Vagina (tissue), 2 donors: ENCODE results near the gene SKOR1.

Source experiments
- CTCF ChIP-seq, 3 experiments: fragments of 450-650 bp in 2 of 3; fragments of 200-600 bp in 1 of 3; sonication (generic) in 1 of 3; IDR thresholded peaks; one replicate each; pipeline ENCODE4 v1.5.1; 2017 to 2019; ENCODE audit warnings: antibody characterized with exemption in 3 of 3, mild to moderate bottlenecking in 2 of 3, moderate library complexity in 2 of 3
- POLR2A ChIP-seq, 2 donors: fragments of 450-650 bp; IDR thresholded peaks; one replicate each; pipeline ENCODE4 v1.6.1; 2017; ENCODE audit warnings: antibody characterized with exemption in 2 of 2, mild to moderate bottlenecking in 2 of 2, moderate library complexity in 2 of 2
- POLR2AphosphoS5 ChIP-seq, 2 donors: sonication (generic); formaldehyde crosslinking; IDR thresholded peaks; one replicate each; pipeline ENCODE4 v1.9.0; 2017; ENCODE audit warnings: antibody characterized with exemption in 2 of 2, mild to moderate bottlenecking in 2 of 2, low read depth in 1 of 2; ENCODE audit not compliant: insufficient read depth in 1 of 2

GRCh38 chr15:67836955-67837354, 11.6 kb downstream of the SKOR1 start:
- TF ChIP-seq CTCF (IDR thresholded peaks at IDR 0.05) (no peak), POLR2AphosphoS5 (IDR thresholded peaks at IDR 0.05; ENCODE audit: insufficient read depth in 1 of 2, low read depth in 1 of 2) (no peak), POLR2A (IDR thresholded peaks at IDR 0.05) (no peak)
